NCI-H82 treated with DMSO at 0.1 percent for 48 hours (cell line): ENCODE measurements around the gene ADGRV1.

ENCODE experiments used
- DNase-seq: peaks from one replicate; lab custom pipeline; 2025; ENCODE audit not compliant: unreplicated experiment; lab: John Stamatoyannopoulos, UW

Gene ADGRV1

DNA sequence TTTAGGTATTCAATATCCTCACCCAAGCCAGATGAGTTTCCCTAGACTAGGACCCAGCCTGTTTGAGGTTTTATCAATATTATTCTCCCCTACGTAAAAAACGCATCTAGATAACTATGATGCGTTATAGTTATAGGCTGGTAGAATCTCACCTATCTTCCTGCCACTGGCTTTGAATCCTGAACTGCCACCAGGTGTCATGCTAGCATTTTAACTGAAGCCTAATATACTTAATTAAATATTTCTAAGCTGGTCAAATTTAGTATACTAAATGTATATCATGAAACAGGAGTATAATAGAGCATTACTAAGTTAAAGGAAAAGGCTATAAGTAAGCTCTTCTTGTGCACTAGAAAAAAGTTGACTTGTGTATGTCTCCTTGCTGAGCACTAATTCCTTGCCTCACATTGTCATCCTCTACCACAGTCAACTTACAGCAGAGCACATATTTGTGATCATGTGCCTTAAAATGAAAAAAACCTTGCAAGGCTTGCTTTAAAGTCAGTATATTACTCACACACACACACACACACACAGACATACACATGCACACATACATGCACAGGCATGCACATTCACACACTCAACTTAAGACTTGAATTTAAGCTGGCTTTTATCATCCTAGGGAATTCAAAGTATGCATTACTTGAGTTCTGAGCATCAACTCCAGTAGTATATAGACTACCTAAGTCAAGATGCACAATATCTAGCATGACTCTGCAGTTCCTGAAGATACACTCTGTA is 303.4 kb downstream of the ADGRV1 start:
- DNase-seq: no peak

GRCh38 chr5:90865180-90865579 is 306.6 kb downstream of the ADGRV1 start:
- no peak for DNase-seq

DNA sequence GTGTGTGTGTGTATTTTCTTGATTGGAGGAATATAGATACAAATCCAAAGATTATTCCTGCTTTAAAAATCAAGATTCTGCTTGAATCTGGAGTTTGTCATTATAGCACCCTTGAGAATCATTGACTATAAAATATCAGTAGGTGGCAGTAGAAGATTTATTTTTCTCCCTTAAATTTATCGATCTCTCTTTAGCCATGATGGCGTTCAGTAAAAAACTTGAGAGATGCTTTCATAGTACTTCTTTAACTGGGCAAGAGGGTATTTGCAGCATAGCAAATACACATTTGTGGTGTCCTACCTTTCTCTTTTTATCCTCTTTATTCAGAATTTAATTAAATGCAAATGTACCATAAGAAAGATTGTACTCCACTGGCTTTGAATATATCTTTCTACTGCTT is 307.7 kb downstream of the ADGRV1 start:
- DNase-seq: peak; percentile 12

DNA sequence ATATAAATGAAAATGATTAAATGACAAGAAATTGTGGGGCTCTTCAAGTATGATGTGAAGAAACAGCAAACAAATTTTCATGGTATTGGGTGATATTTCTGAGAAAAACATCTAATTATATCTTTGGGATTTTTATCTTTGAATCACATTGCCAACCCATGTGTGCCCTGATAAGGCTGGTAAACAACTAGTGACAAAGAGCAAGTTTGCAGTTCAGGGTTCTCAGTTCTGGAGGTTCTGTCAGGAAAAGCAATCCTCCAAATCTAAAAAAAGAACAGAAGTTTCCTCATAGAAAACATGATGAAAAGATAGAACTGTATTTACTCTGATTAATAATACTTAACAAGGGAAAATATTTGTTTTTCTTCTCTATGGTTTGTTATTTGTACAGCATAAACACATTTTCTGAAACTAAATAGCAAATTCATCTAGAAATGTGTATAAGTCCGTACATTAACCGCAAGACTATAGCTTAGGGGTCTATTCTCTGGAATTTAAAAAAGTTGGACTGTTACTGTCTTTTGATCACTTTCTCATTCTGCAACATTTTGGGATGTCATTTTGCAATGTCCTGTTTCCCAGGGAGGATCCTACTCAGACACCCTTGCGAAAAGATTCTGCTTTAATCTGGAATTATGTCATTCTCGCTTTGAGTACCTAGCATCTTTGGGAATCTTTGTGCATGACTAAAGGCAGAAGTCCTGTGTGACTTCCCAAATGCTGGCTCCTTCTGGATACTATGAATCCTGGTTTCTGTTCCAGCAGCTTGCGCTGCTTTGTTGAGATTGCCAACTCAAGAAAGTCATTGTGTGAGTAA is 308.5 kb downstream of the ADGRV1 start:
- DNase-seq: no peak

DNA sequence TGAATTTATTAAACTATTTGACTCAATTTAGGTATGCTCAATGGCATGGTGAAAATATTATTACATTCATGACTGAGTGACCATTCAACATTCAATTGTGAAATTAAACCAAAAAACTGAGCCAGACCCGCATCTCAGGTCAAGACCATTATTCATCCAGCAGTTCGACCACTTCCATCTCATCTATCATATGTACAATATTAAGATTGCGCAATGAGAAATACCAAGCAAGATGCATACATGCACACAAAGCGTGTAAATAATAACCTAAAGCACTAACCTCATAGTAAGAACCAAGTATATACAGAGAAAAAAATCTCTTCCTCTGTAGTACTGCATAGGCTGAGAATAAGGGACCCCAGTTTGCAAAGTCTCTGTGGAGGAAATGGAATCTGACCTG is 310.2 kb downstream of the ADGRV1 start:
- no peak for DNase-seq

DNA sequence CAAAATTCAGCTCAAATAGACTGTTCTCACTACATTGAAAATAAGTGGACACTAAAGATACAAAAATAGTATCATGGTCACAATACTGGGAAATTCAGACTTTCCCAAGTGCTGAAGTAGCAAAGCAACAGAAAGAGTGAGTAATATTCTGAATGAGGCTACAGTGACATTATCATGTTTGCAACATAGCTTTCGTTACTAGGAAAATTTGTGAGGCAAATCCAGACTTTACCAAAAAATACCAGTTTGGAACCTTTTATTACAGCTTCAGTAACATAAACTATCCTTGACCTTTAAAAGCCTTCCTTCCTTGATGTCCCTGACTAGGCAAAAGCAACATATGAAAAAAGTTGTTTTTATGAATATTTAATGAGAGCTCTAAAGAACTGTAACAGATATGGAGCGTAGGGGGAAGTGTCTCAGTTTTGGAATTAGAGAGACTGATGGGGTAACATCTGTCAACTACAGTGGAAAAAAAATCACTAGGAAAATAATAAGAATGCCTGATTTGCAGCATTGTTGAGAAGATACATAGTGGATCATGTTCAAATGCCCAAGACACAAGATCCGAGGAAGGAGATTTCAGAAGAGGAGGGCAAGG is 312.9 kb downstream of the ADGRV1 start:
- DNase-seq: no peak

GRCh38 chr5:90873033-90873517 is 314.5 kb downstream of the ADGRV1 start:
- DNase-seq: no peak

DNA sequence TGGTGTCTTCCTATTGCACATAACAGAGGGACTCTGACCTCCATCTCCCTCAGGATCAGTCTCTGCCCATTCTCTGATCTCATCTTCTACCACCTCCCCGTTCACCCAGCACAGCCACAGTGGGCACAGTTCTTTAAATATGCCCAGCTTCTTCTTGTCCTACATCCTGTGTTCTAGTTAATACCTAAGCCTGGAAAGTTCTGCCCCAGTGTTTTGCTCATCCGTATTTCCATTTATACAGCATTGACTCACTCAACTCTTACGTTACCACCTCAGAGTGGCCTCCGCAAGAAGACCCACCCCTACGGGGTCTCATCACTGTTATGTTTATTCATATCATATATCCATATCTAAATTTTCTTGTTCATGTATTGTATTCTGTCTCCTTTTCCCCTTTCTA is 315.5 kb downstream of the ADGRV1 start:
- no peak for DNase-seq

DNA sequence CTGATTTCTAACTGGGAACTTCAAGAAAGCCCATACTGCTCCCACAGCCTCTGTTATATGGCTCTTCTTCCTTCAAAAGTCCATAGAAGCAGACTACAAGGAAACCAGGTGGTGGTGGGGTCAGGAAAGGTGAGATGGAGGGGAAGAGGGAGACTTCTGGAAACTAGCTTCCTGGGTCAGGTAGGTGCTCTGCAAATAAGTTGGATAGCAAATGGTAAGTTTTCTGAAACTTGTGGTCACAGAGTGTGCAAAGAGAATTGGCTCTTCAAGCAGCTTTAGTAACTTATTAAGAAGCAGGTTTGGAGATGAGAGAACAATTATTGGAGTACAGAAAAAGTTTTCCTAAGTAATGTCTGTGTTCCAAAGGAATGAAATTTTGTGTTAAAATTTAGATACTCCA is 316.9 kb downstream of the ADGRV1 start:
- no peak for DNase-seq

- DNase-seq: no peak
Measured at GRCh38 chr5:90876366-90876765, 317.8 kb downstream of the ADGRV1 start.

GRCh38 chr5:90877049-90877448 is 318.5 kb downstream of the ADGRV1 start:
- no peak for DNase-seq

GRCh38 chr5:90878081-90878480 is 319.5 kb downstream of the ADGRV1 start:
- DNase-seq: no peak

DNA sequence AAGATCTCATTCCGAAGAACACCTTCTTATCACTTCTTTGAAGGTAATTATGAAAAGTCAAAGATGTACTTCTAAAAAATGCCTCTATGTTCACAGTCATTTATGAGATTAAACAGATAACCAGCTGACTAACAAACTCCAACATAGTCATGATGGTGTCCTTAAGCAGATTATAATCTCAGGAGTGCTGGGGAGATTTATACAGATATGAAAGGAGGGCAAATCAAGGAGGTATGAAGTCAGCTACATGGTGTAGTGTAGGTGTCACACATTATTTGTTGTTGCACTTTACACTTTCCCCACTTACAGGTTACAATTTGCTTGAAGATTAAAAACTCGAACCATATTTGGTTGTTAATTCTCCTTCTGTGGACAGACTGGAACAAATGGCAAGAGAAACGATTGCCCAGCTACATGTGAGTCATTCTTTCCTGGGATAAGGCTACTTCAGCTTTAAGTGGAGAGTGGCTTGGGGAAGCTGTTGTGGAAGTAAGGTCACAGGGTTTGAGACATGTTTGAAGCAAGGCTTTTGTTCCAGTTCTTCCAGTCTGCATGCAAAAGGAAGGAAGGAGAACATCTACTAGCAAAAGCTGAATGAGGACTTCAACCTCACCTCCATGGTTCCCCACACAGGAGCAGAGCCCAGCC is 320.1 kb downstream of the ADGRV1 start:
- DNase-seq: no peak

DNA sequence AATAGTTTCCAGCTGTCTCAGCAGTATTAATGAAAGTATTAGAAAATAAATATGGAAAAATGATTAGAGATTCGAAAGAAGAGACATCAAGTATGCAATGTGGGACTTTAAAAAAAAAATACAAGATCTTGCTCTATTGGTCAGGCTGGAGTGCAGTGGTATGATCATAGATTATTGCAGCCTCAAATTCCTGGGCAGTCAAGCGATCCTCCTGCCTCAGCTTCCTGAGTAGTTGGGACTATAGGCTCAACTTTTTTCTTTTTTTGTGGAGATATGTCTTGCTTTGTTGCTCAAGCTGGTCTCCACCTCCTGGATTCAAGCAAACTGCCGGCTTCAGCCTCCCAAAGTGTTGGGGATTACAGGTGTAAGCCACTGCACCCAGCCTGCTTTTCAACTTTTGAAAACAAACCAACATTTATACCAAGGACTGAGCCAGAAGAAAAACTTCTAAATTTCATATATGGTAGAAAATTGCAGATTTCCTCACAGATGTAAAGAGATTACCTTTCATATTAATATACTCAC is 323.1 kb downstream of the ADGRV1 start:
- no peak for DNase-seq

- no peak for DNase-seq
Measured at GRCh38 chr5:90882448-90882847, 323.9 kb downstream of the ADGRV1 start.

- DNase-seq: no peak
Measured at GRCh38 chr5:90885180-90885868, 326.7 kb downstream of the ADGRV1 start.

- DNase-seq: no peak
Measured at GRCh38 chr5:90886381-90886780, 327.8 kb downstream of the ADGRV1 start.

DNA sequence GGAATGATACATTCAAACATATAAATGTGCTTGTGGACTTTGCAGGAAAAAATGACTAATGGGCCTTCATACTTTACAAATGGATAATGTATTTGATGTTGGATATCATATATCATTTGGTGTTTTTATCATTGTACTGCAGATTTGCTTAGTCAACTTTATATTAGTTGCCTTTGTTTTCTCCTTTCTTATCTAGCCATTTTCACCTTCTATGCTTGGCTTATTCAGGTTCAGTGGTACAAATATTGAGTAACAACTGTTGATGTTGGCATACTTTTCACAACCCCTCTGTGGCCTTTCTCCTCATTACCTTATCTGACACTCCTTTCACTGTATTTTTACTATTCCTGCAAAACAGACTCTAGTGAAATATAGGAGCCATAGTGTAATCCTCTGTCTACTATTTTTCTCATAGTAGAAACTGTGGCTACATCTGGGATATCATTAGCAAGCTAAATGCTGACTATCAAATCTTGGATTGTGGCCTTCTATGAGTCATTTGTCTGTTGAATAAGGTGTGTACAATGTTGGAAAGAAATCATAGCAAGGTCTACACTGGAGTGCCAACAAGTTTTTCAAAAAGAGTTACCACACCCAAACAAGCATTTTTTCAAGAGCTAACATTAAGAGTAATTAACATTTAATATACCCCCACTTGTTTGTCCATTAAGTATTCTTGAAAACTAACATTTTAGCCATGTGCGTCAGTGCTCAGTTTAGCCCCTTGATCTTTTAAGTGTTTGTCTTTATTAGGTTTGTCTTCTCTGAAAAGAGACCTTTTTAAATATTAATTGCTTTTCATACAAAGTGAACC is 330.1 kb downstream of the ADGRV1 start:
- no peak for DNase-seq

- no peak for DNase-seq
Measured at GRCh38 chr5:90889325-90889600, 330.7 kb downstream of the ADGRV1 start.

GRCh38 chr5:90890180-90890579 is 331.6 kb downstream of the ADGRV1 start:
- no peak for DNase-seq
